Measurements from ENCODE around the gene RABEP2. TPM values are rescaled to one million over a fixed set of nuclear protein-coding genes. Genes with fewer than 3 reads are reported as not detected.

The RABEP2 gene
- total RNA-seq, 4 donors from 2014 or later: 18.9 to 30.2 (median 24.9) TPM

GRCh38 chr16:28900601-28901000 lies 24.4 kb downstream of the RABEP2 start:
- no peak overlapping the region for H3K4me3 ChIP-seq
- H3K27me3 ChIP-seq: no peaks in the 10 kb centered on the region
- no peak for TF ChIP-seq EP300 (IDR thresholded peaks at IDR 0.05)
- no peak for TF ChIP-seq CTCF (IDR thresholded peaks at IDR 0.05)
- no peak for TF ChIP-seq POLR2A (IDR thresholded peaks at IDR 0.05)
- no peak for TF ChIP-seq POLR2AphosphoS5 (IDR thresholded peaks at IDR 0.05)
- WGBS, 2 donors (ENCODE audit: low coverage in 1 of 2): 83% methylated on average over 2 of the region's 25 CpGs; no CpG with 5 or more reads in 1 of the 2 donors
- no peaks in the 10 kb centered on the region for H3K4me1 ChIP-seq
- no peak for ATAC-seq
- peaks cover 0 to 19% of the 10 kb centered on the region in 2 donors for H3K36me3 ChIP-seq
- no peaks in the 10 kb centered on the region for H3K9me3 ChIP-seq
- H3K27ac ChIP-seq: no peak overlapping the region

- ATAC-seq: no peak
- Histone ChIP-seq H3K36me3 (peaks cover 0 to 13% of the 10 kb centered on the region in 2 donors), H3K27me3 (no peaks in the 10 kb centered on the region), H3K4me3 (no peak overlapping the region), H3K27ac (no peak overlapping the region), H3K9me3 (no peaks in the 10 kb centered on the region), H3K4me1 (no peaks in the 10 kb centered on the region)
- WGBS, 2 donors (ENCODE audit: low coverage in 1 of 2): 89 to 92% methylated on average over 5 to 9 of the region's 11 CpGs
- TF ChIP-seq CTCF (IDR thresholded peaks at IDR 0.05) (no peak), POLR2A (IDR thresholded peaks at IDR 0.05) (no peak), EP300 (IDR thresholded peaks at IDR 0.05) (no peak), POLR2AphosphoS5 (IDR thresholded peaks at IDR 0.05) (no peak)
Observed at GRCh38 chr16:28899882-28900590, 25.0 kb downstream of the RABEP2 start.

GRCh38 chr16:28898942-28899341 lies 26.1 kb downstream of the RABEP2 start:
- H3K9me3 ChIP-seq: no peaks in the 10 kb centered on the region
- WGBS, 2 donors (ENCODE audit: low coverage in 1 of 2): 77 to 84% methylated on average over 3 to 4 of the region's 4 CpGs
- peaks cover 0 to 2% of the 10 kb centered on the region in 2 donors for H3K36me3 ChIP-seq
- TF ChIP-seq POLR2AphosphoS5 (IDR thresholded peaks at IDR 0.05): no peak
- TF ChIP-seq CTCF (IDR thresholded peaks at IDR 0.05): no peak
- no peak for TF ChIP-seq POLR2A (IDR thresholded peaks at IDR 0.05)
- no peak for TF ChIP-seq EP300 (IDR thresholded peaks at IDR 0.05)
- H3K4me3 ChIP-seq: no peak overlapping the region
- no peak for ATAC-seq
- no peak overlapping the region for H3K27ac ChIP-seq
- no peaks in the 10 kb centered on the region for H3K4me1 ChIP-seq
- H3K27me3 ChIP-seq: no peaks in the 10 kb centered on the region

GRCh38 chr16:28898266-28898665 lies 26.8 kb downstream of the RABEP2 start:
- H3K27me3 ChIP-seq: no peaks in the 10 kb centered on the region
- H3K36me3 ChIP-seq: no peaks in the 10 kb centered on the region
- ATAC-seq: no peak
- H3K9me3 ChIP-seq: no peaks in the 10 kb centered on the region
- no peak overlapping the region for H3K27ac ChIP-seq
- H3K4me3 ChIP-seq: no peak overlapping the region
- no peaks in the 10 kb centered on the region for H3K4me1 ChIP-seq
- TF ChIP-seq POLR2A (IDR thresholded peaks at IDR 0.05): no peak
- no peak for TF ChIP-seq CTCF (IDR thresholded peaks at IDR 0.05)
- no peak for TF ChIP-seq EP300 (IDR thresholded peaks at IDR 0.05)
- TF ChIP-seq POLR2AphosphoS5 (IDR thresholded peaks at IDR 0.05): no peak
- WGBS, 2 donors (ENCODE audit: low coverage in 1 of 2): 72% methylated on average over 5 of the region's 15 CpGs; no CpG with 5 or more reads in 1 of the 2 donors

- TF ChIP-seq POLR2A (IDR thresholded peaks at IDR 0.05): no peak
- TF ChIP-seq CTCF (IDR thresholded peaks at IDR 0.05): no peak
- TF ChIP-seq EP300 (IDR thresholded peaks at IDR 0.05): no peak
- no peak for TF ChIP-seq POLR2AphosphoS5 (IDR thresholded peaks at IDR 0.05)
Observed at GRCh38 chr16:28897826-28898225, 27.2 kb downstream of the RABEP2 start.

More at GRCh38 chr16:28897826-28898225, 27.2 kb downstream of the RABEP2 start:
- WGBS, 2 donors (ENCODE audit: low coverage in 1 of 2): 74% methylated on average over 3 of the region's 4 CpGs; no CpG with 5 or more reads in 1 of the 2 donors
- no peaks in the 10 kb centered on the region for H3K4me1 ChIP-seq
- no peak overlapping the region for H3K27ac ChIP-seq
- no peak overlapping the region for H3K4me3 ChIP-seq
- no peaks in the 10 kb centered on the region for H3K36me3 ChIP-seq
- no peak for ATAC-seq
- H3K9me3 ChIP-seq: no peaks in the 10 kb centered on the region
- no peaks in the 10 kb centered on the region for H3K27me3 ChIP-seq

Data from gastroesophageal sphincter (tissue), 4 donors.